ENCODE data around the gene ANO7.

DNA sequence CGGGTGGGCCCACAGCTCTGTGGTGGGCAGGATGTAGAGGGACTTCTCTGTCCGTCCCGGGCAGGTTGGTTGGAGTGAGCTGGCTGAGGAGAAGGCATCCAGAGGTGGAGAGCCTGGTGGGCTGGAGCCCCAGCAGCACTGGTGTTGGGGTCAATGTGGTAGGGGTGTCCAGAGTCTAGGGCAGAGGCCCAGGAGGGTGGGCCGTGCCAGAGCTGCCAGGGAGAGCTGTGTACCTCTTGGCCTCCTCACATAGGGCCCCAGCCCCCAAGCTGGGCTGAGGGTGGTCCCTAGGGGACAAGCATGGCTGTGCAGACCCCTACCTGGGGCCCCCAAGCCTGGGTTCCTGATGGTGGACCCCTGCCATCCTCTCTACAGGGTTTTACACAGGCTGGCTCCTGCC, 16.0 kb downstream of the ANO7 start:
- TF ChIP-seq, protein P1, sequence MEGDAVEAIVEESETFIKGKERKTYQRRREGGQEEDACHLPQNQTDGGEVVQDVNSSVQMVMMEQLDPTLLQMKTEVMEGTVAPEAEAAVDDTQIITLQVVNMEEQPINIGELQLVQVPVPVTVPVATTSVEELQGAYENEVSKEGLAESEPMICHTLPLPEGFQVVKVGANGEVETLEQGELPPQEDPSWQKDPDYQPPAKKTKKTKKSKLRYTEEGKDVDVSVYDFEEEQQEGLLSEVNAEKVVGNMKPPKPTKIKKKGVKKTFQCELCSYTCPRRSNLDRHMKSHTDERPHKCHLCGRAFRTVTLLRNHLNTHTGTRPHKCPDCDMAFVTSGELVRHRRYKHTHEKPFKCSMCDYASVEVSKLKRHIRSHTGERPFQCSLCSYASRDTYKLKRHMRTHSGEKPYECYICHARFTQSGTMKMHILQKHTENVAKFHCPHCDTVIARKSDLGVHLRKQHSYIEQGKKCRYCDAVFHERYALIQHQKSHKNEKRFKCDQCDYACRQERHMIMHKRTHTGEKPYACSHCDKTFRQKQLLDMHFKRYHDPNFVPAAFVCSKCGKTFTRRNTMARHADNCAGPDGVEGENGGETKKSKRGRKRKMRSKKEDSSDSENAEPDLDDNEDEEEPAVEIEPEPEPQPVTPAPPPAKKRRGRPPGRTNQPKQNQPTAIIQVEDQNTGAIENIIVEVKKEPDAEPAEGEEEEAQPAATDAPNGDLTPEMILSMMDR (IDR thresholded peaks at IDR 0.05): no peak
- no peak for TF ChIP-seq POLR2AphosphoS5 (IDR thresholded peaks at IDR 0.05)
- TF ChIP-seq POLR2A (IDR thresholded peaks at IDR 0.05): no peak
- TF ChIP-seq EP300 (IDR thresholded peaks at IDR 0.05): no peak

Measured in sigmoid colon (tissue), 4 donors.